Measurements from ENCODE around the gene RNASE4.
"Not testable (repeated sequence)": the region's sequence is repeated elsewhere in the genome, so short reads cannot be mapped to it uniquely, and the experiment has no call there.

Gene RNASE4

GRCh38 chr14:20730891-20731290 lies 46.5 kb downstream of the RNASE4 start:
- H3K27me3 ChIP-seq (ENCODE audit: insufficient read depth, low read length): no peaks in the 10 kb centered on the region

DNA sequence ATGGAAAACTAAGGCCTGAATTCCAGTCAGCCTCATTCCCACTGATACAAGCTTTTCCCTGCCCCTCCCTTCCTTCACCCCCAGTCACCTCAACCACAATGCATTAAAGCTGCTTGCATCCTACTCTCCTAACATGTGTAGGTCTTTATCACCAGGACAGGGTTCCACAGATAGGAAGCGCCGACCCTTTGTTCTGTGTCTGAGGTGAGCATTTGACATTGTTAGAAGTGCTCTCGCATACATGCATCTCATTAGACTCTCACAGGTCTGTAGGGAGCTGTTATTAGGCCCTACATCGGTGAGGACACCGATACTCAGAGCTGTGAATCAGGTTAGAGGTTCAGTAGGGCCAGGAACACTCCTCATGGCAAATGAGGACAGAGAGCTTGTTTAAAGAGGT lies 48.1 kb downstream of the RNASE4 start:
- no peak overlapping the region for H3K4me3 ChIP-seq (ENCODE audit: low read length)
- H3K36me3 ChIP-seq (ENCODE audit: insufficient read depth, low read depth, low read length): no peaks in the 10 kb centered on the region
- H3K27ac ChIP-seq (ENCODE audit: low read length): no peak overlapping the region
- no peak overlapping the region for H3K9ac ChIP-seq (ENCODE audit: low read depth, low read length)
- H3K4me1 ChIP-seq (ENCODE audit: insufficient read depth, low read length): no peaks in the 10 kb centered on the region
- H3K27me3 ChIP-seq (ENCODE audit: insufficient read depth, low read length): no peaks in the 10 kb centered on the region
- H3K9me3 ChIP-seq (ENCODE audit: insufficient read depth, low read depth, low read length): no peaks in the 10 kb centered on the region

More at GRCh38 chr14:20730891-20731290, 46.5 kb downstream of the RNASE4 start:
- Histone ChIP-seq H3K4me1 (ENCODE audit: insufficient read depth, low read length) (no peaks in the 10 kb centered on the region), H3K4me3 (ENCODE audit: low read length) (no peak overlapping the region), H3K9ac (ENCODE audit: low read depth, low read length) (no peak overlapping the region), H3K36me3 (ENCODE audit: insufficient read depth, low read depth, low read length) (no peaks in the 10 kb centered on the region), H3K9me3 (ENCODE audit: insufficient read depth, low read depth, low read length) (no peaks in the 10 kb centered on the region), H3K27ac (ENCODE audit: low read length) (no peak overlapping the region)

DNA sequence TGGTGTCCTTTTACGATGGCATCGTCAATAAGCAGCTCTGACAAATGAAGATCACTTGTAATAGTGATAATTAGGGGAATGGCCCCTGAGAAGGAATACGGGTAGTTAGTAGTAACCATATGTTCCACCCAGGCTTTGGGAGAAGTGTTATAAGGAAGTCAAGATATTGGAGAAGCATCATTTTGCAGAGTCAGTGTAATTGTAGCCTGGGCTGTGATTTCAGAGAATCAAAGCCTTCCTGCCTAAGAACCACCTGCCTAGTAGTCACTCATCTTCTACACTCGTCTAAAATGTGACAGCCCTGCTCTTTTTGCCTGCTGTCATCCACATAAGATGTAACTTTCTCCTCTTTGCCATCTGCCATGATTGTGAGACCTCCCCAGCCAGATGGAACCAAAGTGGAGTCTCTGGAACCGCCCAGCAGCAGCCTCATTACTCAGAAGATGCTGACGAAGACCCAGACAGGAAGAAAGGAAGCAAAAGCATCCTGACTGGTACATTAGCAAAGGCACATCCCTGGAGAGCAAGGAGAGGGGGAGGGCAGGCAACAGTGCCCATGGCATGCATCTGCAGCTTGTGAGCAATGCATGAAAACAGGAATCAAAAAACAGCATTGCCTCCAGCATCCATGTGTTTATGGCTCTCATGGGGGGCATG lies 48.7 kb downstream of the RNASE4 start:
- Histone ChIP-seq H3K4me3 (ENCODE audit: low read length) (no peak overlapping the region), H3K9me3 (ENCODE audit: insufficient read depth, low read depth, low read length) (no peaks in the 10 kb centered on the region), H3K36me3 (ENCODE audit: insufficient read depth, low read depth, low read length) (no peaks in the 10 kb centered on the region), H3K27me3 (ENCODE audit: insufficient read depth, low read length) (no peaks in the 10 kb centered on the region), H3K9ac (ENCODE audit: low read depth, low read length) (no peak overlapping the region), H3K27ac (ENCODE audit: low read length) (no peak overlapping the region), H3K4me1 (ENCODE audit: insufficient read depth, low read length) (no peaks in the 10 kb centered on the region)

DNA sequence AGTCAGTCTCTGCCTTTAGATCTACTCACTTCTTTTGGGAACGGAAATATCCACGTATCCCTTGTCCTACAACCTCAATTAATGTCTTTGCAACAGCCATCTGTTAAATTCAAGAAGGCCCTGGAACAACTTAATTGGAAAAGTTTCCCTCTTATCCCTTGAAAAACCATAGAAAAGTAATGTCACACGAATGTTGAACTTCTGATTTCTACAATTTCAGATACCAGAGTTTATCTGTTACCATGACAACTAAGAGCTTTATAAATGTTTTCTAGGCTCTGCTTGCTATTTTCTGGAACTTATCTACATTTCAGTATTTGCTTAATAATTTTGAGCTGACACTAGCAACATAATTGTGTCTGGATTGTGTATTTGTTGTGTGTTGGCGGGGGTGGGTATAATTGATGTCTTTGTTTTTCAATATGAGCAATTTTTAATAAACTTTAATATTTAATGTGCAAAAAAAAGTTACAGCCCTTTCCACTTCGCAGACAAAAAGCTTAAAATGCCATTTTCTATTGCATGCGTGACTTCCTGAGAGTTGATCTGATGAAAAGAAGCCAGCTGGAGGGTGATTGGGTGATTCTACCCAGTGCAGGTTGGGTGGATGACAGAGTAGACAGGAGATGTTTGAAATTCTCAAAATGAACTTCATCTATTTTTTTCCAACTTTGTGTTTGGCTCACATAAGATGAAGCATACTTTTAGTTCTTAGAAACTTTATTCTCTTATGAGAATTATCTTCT lies 49.5 kb downstream of the RNASE4 start:
- H3K27ac ChIP-seq (ENCODE audit: low read length): no peak overlapping the region
- no peaks in the 10 kb centered on the region for H3K4me1 ChIP-seq (ENCODE audit: insufficient read depth, low read length)
- H3K36me3 ChIP-seq (ENCODE audit: insufficient read depth, low read depth, low read length): no peaks in the 10 kb centered on the region
- H3K27me3 ChIP-seq (ENCODE audit: insufficient read depth, low read length): no peaks in the 10 kb centered on the region
- no peak overlapping the region for H3K4me3 ChIP-seq (ENCODE audit: low read length)
- no peak overlapping the region for H3K9ac ChIP-seq (ENCODE audit: low read depth, low read length)
- H3K9me3 ChIP-seq (ENCODE audit: insufficient read depth, low read depth, low read length): no peaks in the 10 kb centered on the region

DNA sequence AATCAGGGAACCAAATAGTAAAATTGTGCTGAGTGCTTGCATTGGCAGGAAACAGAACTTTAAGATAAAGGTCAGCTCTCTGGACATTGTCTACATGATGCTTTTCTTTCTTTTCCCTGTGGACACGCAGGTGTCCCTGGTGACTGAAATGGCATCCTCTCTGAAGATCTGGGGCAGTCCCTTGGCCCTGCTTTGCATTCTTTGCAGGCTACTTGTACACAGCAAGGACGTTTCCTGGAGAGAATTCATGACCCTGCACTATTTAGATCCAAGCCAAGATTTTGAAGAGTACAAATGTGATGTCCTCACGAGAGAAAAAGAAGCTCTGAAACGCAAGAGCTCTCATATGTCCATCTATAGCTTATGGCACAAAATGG lies 50.1 kb downstream of the RNASE4 start:
- Histone ChIP-seq H3K27me3 (ENCODE audit: insufficient read depth, low read length) (no peaks in the 10 kb centered on the region), H3K9me3 (ENCODE audit: insufficient read depth, low read depth, low read length) (no peaks in the 10 kb centered on the region), H3K27ac (ENCODE audit: low read length) (no peak overlapping the region), H3K4me3 (ENCODE audit: low read length) (no peak overlapping the region), H3K9ac (ENCODE audit: low read depth, low read length) (no peak overlapping the region), H3K4me1 (ENCODE audit: insufficient read depth, low read length) (no peaks in the 10 kb centered on the region), H3K36me3 (ENCODE audit: insufficient read depth, low read depth, low read length) (no peaks in the 10 kb centered on the region)

GRCh38 chr14:20738292-20738691 lies 53.9 kb downstream of the RNASE4 start:
- H3K4me3 ChIP-seq (ENCODE audit: low read length); H3K4me1 ChIP-seq (ENCODE audit: insufficient read depth, low read length); H3K27ac ChIP-seq (ENCODE audit: low read length): not testable (repeated sequence)

DNA sequence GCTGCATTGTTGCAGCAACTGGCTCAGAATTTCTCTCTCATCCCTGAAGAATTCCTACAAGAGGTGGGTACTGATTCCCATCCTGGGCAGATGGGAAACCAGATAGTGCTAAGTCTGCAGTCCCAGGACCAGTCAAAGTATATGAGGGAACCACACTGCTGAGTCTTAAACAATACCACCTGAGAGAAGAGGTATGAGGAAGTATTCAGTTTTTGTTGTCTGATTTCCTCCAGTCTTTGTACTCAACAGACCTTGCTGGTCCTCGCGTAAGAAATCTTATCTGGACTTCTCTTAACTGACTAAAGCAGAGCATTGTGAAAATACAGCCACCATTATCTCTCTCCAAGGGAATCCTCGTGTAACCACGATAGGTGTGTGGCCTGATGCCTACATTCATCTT lies 57.8 kb downstream of the RNASE4 start:
- Histone ChIP-seq H3K4me1 (ENCODE audit: insufficient read depth, low read length) (no peaks in the 10 kb centered on the region), H3K9me3 (ENCODE audit: insufficient read depth, low read depth, low read length) (no peaks in the 10 kb centered on the region), H3K4me3 (ENCODE audit: low read length) (no peak overlapping the region), H3K36me3 (ENCODE audit: insufficient read depth, low read depth, low read length) (no peaks in the 10 kb centered on the region), H3K27me3 (ENCODE audit: insufficient read depth, low read length) (no peaks in the 10 kb centered on the region), H3K9ac (ENCODE audit: low read depth, low read length) (no peak overlapping the region), H3K27ac (ENCODE audit: low read length) (no peak overlapping the region)

More at GRCh38 chr14:20738292-20738691, 53.9 kb downstream of the RNASE4 start:
- not testable (repeated sequence) for H3K27me3 ChIP-seq (ENCODE audit: insufficient read depth, low read length); H3K36me3 ChIP-seq (ENCODE audit: insufficient read depth, low read depth, low read length); H3K9me3 ChIP-seq (ENCODE audit: insufficient read depth, low read depth, low read length); H3K9ac ChIP-seq (ENCODE audit: low read depth, low read length)

- Histone ChIP-seq H3K27me3 (ENCODE audit: insufficient read depth, low read length) (no peaks in the 10 kb centered on the region), H3K4me3 (ENCODE audit: low read length) (no peak overlapping the region), H3K4me1 (ENCODE audit: insufficient read depth, low read length) (no peaks in the 10 kb centered on the region)
Measured at GRCh38 chr14:20743556-20743955, 59.2 kb downstream of the RNASE4 start.

GRCh38 chr14:20745571-20746358 lies 61.4 kb downstream of the RNASE4 start, which contains the start of gene EDDM3A:
Gene EDDM3A (plus strand): TSS chr14:20745887. CDS start chr14:20747581, 1,694 bp downstream.
- no peak within 1 kb of the TSS for H3K4me3 ChIP-seq (ENCODE audit: low read length)
- no peaks in the 10 kb centered on the region for H3K27me3 ChIP-seq (ENCODE audit: insufficient read depth, low read length)
- H3K9me3 ChIP-seq (ENCODE audit: insufficient read depth, low read depth, low read length): no peaks in the 10 kb centered on the region
- H3K27ac ChIP-seq (ENCODE audit: low read length): no peak within 1 kb of the TSS
- no peaks in the 10 kb centered on the region for H3K36me3 ChIP-seq (ENCODE audit: insufficient read depth, low read depth, low read length)
- H3K4me1 ChIP-seq (ENCODE audit: insufficient read depth, low read length): no peaks in the 10 kb centered on the region
- H3K9ac ChIP-seq (ENCODE audit: low read depth, low read length): no peak within 1 kb of the TSS

More at GRCh38 chr14:20743556-20743955, 59.2 kb downstream of the RNASE4 start:
- H3K9ac ChIP-seq (ENCODE audit: low read depth, low read length): no peak overlapping the region
- no peaks in the 10 kb centered on the region for H3K36me3 ChIP-seq (ENCODE audit: insufficient read depth, low read depth, low read length)
- no peak overlapping the region for H3K27ac ChIP-seq (ENCODE audit: low read length)
- no peaks in the 10 kb centered on the region for H3K9me3 ChIP-seq (ENCODE audit: insufficient read depth, low read depth, low read length)

DNA sequence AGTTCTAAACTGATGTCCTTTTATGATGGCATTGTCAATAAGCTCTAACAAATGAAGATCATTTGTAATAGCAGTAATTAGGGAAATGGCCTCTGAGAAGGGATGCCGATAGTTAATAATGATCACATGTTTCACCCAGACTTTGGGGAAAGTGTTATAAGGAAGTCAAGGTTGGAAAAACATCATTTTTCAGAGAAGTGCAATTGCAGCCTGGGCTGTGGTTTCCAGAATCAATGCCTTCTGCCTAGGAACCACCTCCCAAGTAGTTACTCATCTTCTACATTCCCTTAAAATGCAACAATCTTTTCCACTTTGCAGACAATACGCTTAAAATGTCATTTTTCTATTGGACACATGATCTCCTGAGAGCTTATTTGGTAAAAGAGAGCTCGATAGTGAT lies 62.2 kb downstream of the RNASE4 start:
- Histone ChIP-seq H3K27me3 (ENCODE audit: insufficient read depth, low read length) (no peaks in the 10 kb centered on the region), H3K4me1 (ENCODE audit: insufficient read depth, low read length) (no peaks in the 10 kb centered on the region), H3K9me3 (ENCODE audit: insufficient read depth, low read depth, low read length) (peaks cover 2% of the 10 kb centered on the region), H3K36me3 (ENCODE audit: insufficient read depth, low read depth, low read length) (no peaks in the 10 kb centered on the region), H3K27ac (ENCODE audit: low read length) (no peak overlapping the region), H3K4me3 (ENCODE audit: low read length) (no peak overlapping the region), H3K9ac (ENCODE audit: low read depth, low read length) (no peak overlapping the region)

DNA sequence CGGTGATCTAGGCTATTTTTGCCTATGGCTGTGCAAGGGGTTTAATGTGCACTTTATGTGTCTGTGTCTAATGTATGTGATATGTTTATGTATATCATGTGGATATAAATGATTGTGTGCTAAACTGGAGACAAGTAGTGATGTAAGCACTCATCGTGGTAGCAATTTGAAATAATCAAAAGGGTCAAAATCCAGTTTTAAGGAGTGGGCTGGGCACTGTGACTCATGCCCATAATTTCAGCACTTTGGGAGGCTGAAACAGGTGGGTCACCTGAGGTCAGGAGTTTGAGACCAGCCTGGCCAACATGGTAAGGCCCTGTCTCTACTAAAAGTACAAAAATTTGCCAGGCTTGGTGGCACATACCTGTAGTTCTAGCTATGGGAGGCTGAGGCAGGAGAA lies 64.1 kb downstream of the RNASE4 start:
- no peak overlapping the region for H3K9ac ChIP-seq (ENCODE audit: low read depth, low read length)
- no peak overlapping the region for H3K27ac ChIP-seq (ENCODE audit: low read length)
- no peaks in the 10 kb centered on the region for H3K36me3 ChIP-seq (ENCODE audit: insufficient read depth, low read depth, low read length)
- H3K4me1 ChIP-seq (ENCODE audit: insufficient read depth, low read length): no peaks in the 10 kb centered on the region
- no peaks in the 10 kb centered on the region for H3K27me3 ChIP-seq (ENCODE audit: insufficient read depth, low read length)
- H3K9me3 ChIP-seq (ENCODE audit: insufficient read depth, low read depth, low read length): peaks cover 17% of the 10 kb centered on the region
- no peak overlapping the region for H3K4me3 ChIP-seq (ENCODE audit: low read length)

All from iPS-20b (cell line).